OCI-LY1 (cell line): ENCODE measurements around the gene RPN2.

Experiments used
- H2AFZ ChIP-seq: fragments of 200-600 bp; sonication (generic), shearing (Covaris generic); 2 replicates; pipeline ENCODE4 v1.6.0; 2014; ENCODE audit warnings: antibody characterized with exemption, mild to moderate bottlenecking, low read length
- H3F3A ChIP-seq: fragments of 200-600 bp; sonication (generic), shearing (Covaris generic); 2 replicates; pipeline ENCODE4 v1.6.0; 2014; ENCODE audit warnings: mild to moderate bottlenecking, antibody characterized with exemption, low read length, moderate library complexity; ENCODE audit not compliant: insufficient read depth
- H3K27ac ChIP-seq: fragments of 200-600 bp; sonication (generic); 2 replicates; pipeline ENCODE4 v1.5.1; 2014; ENCODE audit warnings: low read length, mixed run types, mild to moderate bottlenecking, low read depth; ENCODE audit not compliant: poor library complexity, severe bottlenecking
- H3K27me3 ChIP-seq: fragments of 200-600 bp; sonication (generic); 2 replicates; pipeline ENCODE4 v1.6.0; 2014; ENCODE audit warnings: antibody characterized with exemption, mild to moderate bottlenecking, low read length, moderate library complexity; ENCODE audit not compliant: insufficient read depth
- H3K36me3 ChIP-seq: fragments of 200-600 bp; sonication (generic); 2 replicates; pipeline ENCODE4 v1.6.1; 2014; ENCODE audit warnings: mild to moderate bottlenecking, antibody characterized with exemption, low read length, moderate library complexity, mixed read lengths; ENCODE audit not compliant: insufficient read depth
- H3K4me1 ChIP-seq: fragments of 200-600 bp; sonication (generic); 2 replicates; pipeline ENCODE4 v1.5.1; 2014; ENCODE audit warnings: mild to moderate bottlenecking, low read length, moderate library complexity; ENCODE audit not compliant: insufficient read depth, severe bottlenecking
- H3K4me2 ChIP-seq: fragments of 200-600 bp; sonication (generic), shearing (Covaris generic); 2 replicates; pipeline ENCODE4 v1.6.1; 2014; ENCODE audit warnings: low read length
- H3K4me3 ChIP-seq: fragments of 200-600 bp; sonication (generic); 2 replicates; pipeline ENCODE4 v1.5.1; 2014; ENCODE audit warnings: low read length, low read depth, mild to moderate bottlenecking, mixed read lengths; ENCODE audit not compliant: poor library complexity, severe bottlenecking
- H3K79me2 ChIP-seq: fragments of 200-600 bp; shearing (Covaris generic); 2 replicates; pipeline ENCODE4 v1.6.1; 2016; ENCODE audit warnings: mixed run types, low read length, mixed read lengths; ENCODE audit not compliant: insufficient read depth
- H3K9ac ChIP-seq: fragments of 200-600 bp; sonication (generic), shearing (Covaris generic); 2 replicates; pipeline ENCODE4 v1.6.1; 2014; ENCODE audit warnings: mild to moderate bottlenecking, low read length, mixed read lengths
- H3K9me2 ChIP-seq: fragments of 200-600 bp; sonication (generic), shearing (Covaris generic); 2 replicates; pipeline ENCODE4 v1.6.1; 2014; ENCODE audit warnings: low read depth, mild to moderate bottlenecking, low read length, mixed read lengths
- H3K9me3 ChIP-seq: fragments of 200-600 bp; shearing (Covaris generic); 2 replicates; pipeline ENCODE4 v1.6.1; 2014; ENCODE audit warnings: low read length, mixed read lengths
- H4K20me1 ChIP-seq: fragments of 200-600 bp; sonication (generic), shearing (Covaris generic); 2 replicates; pipeline ENCODE4 v1.6.0; 2016; ENCODE audit warnings: mild to moderate bottlenecking, low read length; ENCODE audit not compliant: insufficient read depth
- CTCF ChIP-seq: fragments of 200-600 bp; sonication (generic), shearing (Covaris generic); IDR thresholded peaks from 2 replicates; pipeline ENCODE4 v1.5.1; 2017; ENCODE audit warnings: mild to moderate bottlenecking, antibody characterized with exemption, low read length, moderate library complexity, mixed read lengths
- EZH2 ChIP-seq: fragments of 200-600 bp; sonication (generic), shearing (Covaris generic); IDR thresholded peaks from 2 replicates; pipeline ENCODE4 v1.8.0; 2017; ENCODE audit warnings: borderline replicate concordance, mixed run types, mild to moderate bottlenecking, antibody characterized with exemption, low read length, moderate library complexity, mixed read lengths

Gene RPN2

DNA sequence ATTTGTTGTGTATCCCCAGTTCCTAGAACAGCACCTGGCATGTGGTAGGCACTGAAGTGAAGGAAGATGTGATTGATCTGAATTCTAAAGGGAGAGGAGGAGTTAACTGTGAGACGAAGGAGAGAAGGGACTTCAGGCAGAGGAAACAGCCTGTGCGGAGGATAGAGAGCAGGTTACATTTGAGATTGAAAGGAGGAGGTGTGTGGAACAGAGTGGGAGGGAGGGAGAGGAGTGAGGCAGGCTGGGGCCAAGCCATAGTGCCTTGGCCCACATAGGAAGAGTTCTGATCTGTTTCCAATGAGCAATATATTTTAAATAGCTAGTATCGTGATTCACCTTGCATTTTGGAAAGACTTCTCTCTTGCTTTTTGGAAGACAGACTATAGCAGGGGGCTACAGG, 14.1 kb downstream of the RPN2 start:
- Histone ChIP-seq H3K79me2 (peaks cover 50% of the 10 kb centered on the region), H3K9ac (no peak overlapping the region), H3K9me3 (no peaks in the 10 kb centered on the region), H4K20me1 (0 out of 2 replicates have a peak, but pooled peaks cover 3% of the 10 kb centered on the region), H3K4me1 (peaks cover 26% of the 10 kb centered on the region), H3K9me2 (no peaks in the 10 kb centered on the region), H2AFZ (no peak overlapping the region), H3K27ac (no peak overlapping the region), H3K27me3 (no peaks in the 10 kb centered on the region), H3K4me3 (no peak overlapping the region), H3K36me3 (peaks cover 61% of the 10 kb centered on the region), H3K4me2 (no peak overlapping the region), H3F3A (no peaks in the 10 kb centered on the region)
- TF ChIP-seq EZH2 = no peak
- no peak for TF ChIP-seq CTCF

- no peak overlapping the region for H3K4me2 ChIP-seq
- no peaks in the 10 kb centered on the region for H3K9me3 ChIP-seq
- peaks cover 50% of the 10 kb centered on the region for H3K79me2 ChIP-seq
- no peaks in the 10 kb centered on the region for H3K27me3 ChIP-seq
- peaks cover 25% of the 10 kb centered on the region for H3K4me1 ChIP-seq
- no peak for TF ChIP-seq EZH2
- TF ChIP-seq CTCF = no peak
- no peak overlapping the region for H2AFZ ChIP-seq
- H3K4me3 ChIP-seq = no peak overlapping the region
- no peak overlapping the region for H3K27ac ChIP-seq
- peaks cover 61% of the 10 kb centered on the region for H3K36me3 ChIP-seq
- H3K9ac ChIP-seq = no peak overlapping the region
- H3F3A ChIP-seq = no peaks in the 10 kb centered on the region
- H3K9me2 ChIP-seq = no peaks in the 10 kb centered on the region
- 0 out of 2 replicates have a peak, but pooled peaks cover 3% of the 10 kb centered on the region for H4K20me1 ChIP-seq
These were observed 14.7 kb downstream of the RPN2 start for GRCh38 chr20:37193821-37194220.

DNA sequence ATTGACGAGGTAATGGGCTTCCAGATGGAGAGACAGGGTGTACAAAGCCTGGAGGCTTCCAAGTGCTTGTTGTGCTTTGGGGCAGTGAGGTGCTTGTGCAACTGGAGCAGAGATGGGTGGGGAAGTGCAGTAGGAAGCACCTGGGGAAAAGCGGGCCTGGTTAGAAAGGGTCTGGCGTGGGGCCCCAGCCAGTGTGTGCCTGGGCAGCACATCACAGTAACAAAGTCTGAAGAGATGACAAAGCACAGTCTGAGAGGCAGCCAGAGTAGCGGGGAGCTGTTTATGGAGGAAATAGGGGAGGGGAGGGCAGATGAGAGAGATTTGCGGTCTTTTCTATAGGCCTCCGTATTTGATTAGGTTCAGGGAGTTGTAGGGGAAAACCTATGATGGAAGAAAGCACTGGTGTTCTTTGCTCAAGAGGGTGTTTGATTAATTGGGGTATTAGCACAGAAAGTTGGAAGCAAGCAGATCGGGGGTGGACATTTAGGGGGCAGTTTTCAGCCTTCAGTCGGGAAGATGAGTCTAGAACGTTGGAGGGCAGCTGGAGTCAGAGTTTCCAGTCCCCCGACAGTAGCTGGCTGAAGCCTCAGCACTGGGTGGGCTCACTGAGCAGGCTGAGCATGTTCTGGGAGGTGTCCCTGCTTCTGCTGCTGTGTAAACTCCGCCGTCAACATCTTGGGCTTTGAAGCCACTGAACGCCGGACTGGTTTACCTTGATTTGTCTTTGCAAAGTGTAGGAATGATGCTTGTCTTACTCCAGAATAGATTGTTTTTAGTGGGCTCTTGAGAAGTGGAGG, 15.7 kb downstream of the RPN2 start:
- Histone ChIP-seq H3F3A (no peaks in the 10 kb centered on the region), H3K9ac (no peak overlapping the region), H3K9me2 (no peaks in the 10 kb centered on the region), H3K9me3 (no peaks in the 10 kb centered on the region), H2AFZ (no peak overlapping the region), H3K27ac (peak overlapping the region; percentile 38), H3K36me3 (peaks cover 64% of the 10 kb centered on the region), H3K4me1 (peaks cover 15% of the 10 kb centered on the region), H3K4me3 (no peak overlapping the region), H3K27me3 (no peaks in the 10 kb centered on the region), H3K79me2 (peaks cover 45% of the 10 kb centered on the region), H3K4me2 (no peak overlapping the region), H4K20me1 (0 out of 2 replicates have a peak, but pooled peaks cover 3% of the 10 kb centered on the region)
- TF ChIP-seq CTCF = no peak
- TF ChIP-seq EZH2 = no peak
